ENCODE data around the gene PRSS16. TPM values are rescaled to one million over a fixed set of nuclear protein-coding genes. Genes with fewer than 3 reads are reported as not detected.
"Not testable (repeated sequence)": the region's sequence is repeated elsewhere in the genome, so short reads cannot be mapped to it uniquely, and the experiment has no call there.

The PRSS16 gene
- total RNA-seq, 4 donors from 2014 or later = 11.2 to 13.5 (median 12.0) TPM

- intact Hi-C loops (cut with DNase I; ENCODE audit: low total_unique reads) = loop anchor here (10.0 kb wide), 1 partner anchor 125 kb away; no protein-coding TSS in a partner anchor
- H3K4me3 ChIP-seq (ENCODE audit: low read depth, poor library complexity, severe bottlenecking) = no peak overlapping the region
- DNase-seq (ENCODE audit: low spot score in 2 of 2) = no peak
- TF ChIP-seq POLR2A (IDR thresholded peaks at IDR 0.05) (no peak), CTCF (IDR thresholded peaks at IDR 0.05) (no peak)
- WGBS, 2 donors = 79 to 80% methylated on average over 18 of the region's 18 CpGs
These were observed 37.7 kb upstream of the PRSS16 start for GRCh38 chr6:27209659-27210269.

GRCh38 chr6:27213091-27213517 lies 34.4 kb upstream of the PRSS16 start:
- intact Hi-C loops (cut with DNase I; ENCODE audit: low total_unique reads); H3K4me3 ChIP-seq (ENCODE audit: low read depth, poor library complexity, severe bottlenecking); DNase-seq (ENCODE audit: low spot score in 2 of 2): not testable (repeated sequence)
- 86 to 87% methylated on average over 15 of the region's 15 CpGs for WGBS, 2 donors

GRCh38 chr6:27213544-27214125 lies 33.9 kb upstream of the PRSS16 start:
- WGBS, 2 donors = 35 to 43% methylated on average over 28 to 29 of the region's 29 CpGs
- intact Hi-C loops (cut with DNase I; ENCODE audit: low total_unique reads) = no loop called here
- no peak overlapping the region for H3K4me3 ChIP-seq (ENCODE audit: low read depth, poor library complexity, severe bottlenecking)

GRCh38 chr6:27214126-27214601 lies 33.3 kb upstream of the PRSS16 start:
- H3K4me3 ChIP-seq (ENCODE audit: low read depth, poor library complexity, severe bottlenecking) = no peak overlapping the region
- intact Hi-C loops (cut with DNase I; ENCODE audit: low total_unique reads) = no loop called here
- WGBS, 2 donors = 28 to 43% methylated on average over 19 of the region's 19 CpGs
- TF ChIP-seq POLR2A (IDR thresholded peaks at IDR 0.05) (no peak), CTCF (IDR thresholded peaks at IDR 0.05) (no peak)
- no peak for DNase-seq (ENCODE audit: low spot score in 2 of 2)

More at GRCh38 chr6:27213544-27214125, 33.9 kb upstream of the PRSS16 start:
- no peak for DNase-seq (ENCODE audit: low spot score in 2 of 2)
- TF ChIP-seq CTCF (IDR thresholded peaks at IDR 0.05) (no peak), POLR2A (IDR thresholded peaks at IDR 0.05) (no peak)

GRCh38 chr6:27216874-27217273 lies 30.6 kb upstream of the PRSS16 start:
- no peak for DNase-seq (ENCODE audit: low spot score in 2 of 2)
- TF ChIP-seq CTCF (IDR thresholded peaks at IDR 0.05) = no peak
- no peak for TF ChIP-seq POLR2A (IDR thresholded peaks at IDR 0.05)
- no peak overlapping the region for H3K4me3 ChIP-seq (ENCODE audit: low read depth, poor library complexity, severe bottlenecking)
- WGBS, 2 donors = 91 to 92% methylated on average over 21 of the region's 21 CpGs
- intact Hi-C loops (cut with DNase I; ENCODE audit: low total_unique reads) = no loop called here

GRCh38 chr6:27222971-27223370 lies 24.5 kb upstream of the PRSS16 start:
- 93 to 94% methylated on average over 15 of the region's 15 CpGs for WGBS, 2 donors
- H3K4me3 ChIP-seq (ENCODE audit: low read depth, poor library complexity, severe bottlenecking); DNase-seq (ENCODE audit: low spot score in 2 of 2); intact Hi-C loops (cut with DNase I; ENCODE audit: low total_unique reads): not testable (repeated sequence)

Measured in lower leg skin (tissue), 4 donors.